ENCODE data around the gene BARX2. TPM values are rescaled to one million over a fixed set of nuclear protein-coding genes. Genes with fewer than 3 reads are reported as not detected.

The BARX2 gene
- total RNA-seq, 2 experiments from 2014 or later: 3.2 to 3.8 TPM

GRCh38 chr11:129374993-129375750 lies 476 bp upstream of the BARX2 start:
- CTCF ChIA-PET: interaction anchor here (0.6 to 4.1 kb wide), 12 partner anchors 10 to 374 kb away, joined by 3 to 33 read pairs (median 4); no protein-coding TSS in a partner anchor
- peak; percentile 48 for DNase-seq
- no peak overlapping the region for H3K27ac Mint-ChIP-seq

GRCh38 chr11:129376658-129377341 lies 1.2 kb downstream of the BARX2 start:
- no peak for DNase-seq
- H3K36me3 Mint-ChIP-seq (ENCODE audit: low read depth): no peaks in the 10 kb centered on the region

More at GRCh38 chr11:129374993-129375750, 476 bp upstream of the BARX2 start:
- H3K4me1 Mint-ChIP-seq (ENCODE audit: low read depth): peaks cover 24% of the 10 kb centered on the region
- H3K36me3 Mint-ChIP-seq (ENCODE audit: low read depth): no peaks in the 10 kb centered on the region
- H3K4me3 Mint-ChIP-seq: peak overlapping the region; percentile 65
- no peaks in the 10 kb centered on the region for H3K9me3 Mint-ChIP-seq
- intact Hi-C loops (cut with micrococcal nuclease): loop anchor here (1.0 kb wide), 1 partner anchor 11 kb away; no protein-coding TSS in a partner anchor
- peaks cover 72% of the 10 kb centered on the region for H3K27me3 Mint-ChIP-seq (ENCODE audit: low read depth)

GRCh38 chr11:129377739-129378138 lies 2.1 kb downstream of the BARX2 start:
- intact Hi-C loops (cut with micrococcal nuclease): loop anchor here (2.0 kb wide), 2 partner anchors 57 to 261 kb away; no protein-coding TSS in a partner anchor
- H3K27me3 Mint-ChIP-seq (ENCODE audit: low read depth): peaks cover 62% of the 10 kb centered on the region
- peaks cover 18% of the 10 kb centered on the region for H3K4me1 Mint-ChIP-seq (ENCODE audit: low read depth)
- H3K36me3 Mint-ChIP-seq (ENCODE audit: low read depth): no peaks in the 10 kb centered on the region
- CTCF ChIA-PET: no interaction called here
- no peak for DNase-seq
- H3K4me3 Mint-ChIP-seq: no peak overlapping the region
- no peaks in the 10 kb centered on the region for H3K9me3 Mint-ChIP-seq
- H3K27ac Mint-ChIP-seq: no peak overlapping the region

More at GRCh38 chr11:129376658-129377341, 1.2 kb downstream of the BARX2 start:
- Mint-ChIP-seq H3K27ac (no peak overlapping the region), H3K27me3 (ENCODE audit: low read depth) (peaks cover 70% of the 10 kb centered on the region), H3K9me3 (no peaks in the 10 kb centered on the region), H3K4me3 (peak overlapping the region; percentile 71), H3K4me1 (ENCODE audit: low read depth) (peaks cover 24% of the 10 kb centered on the region)
- intact Hi-C loops (cut with micrococcal nuclease): loop anchor here (1.0 to 2.0 kb wide), 4 partner anchors 58 to 375 kb away; no protein-coding TSS in a partner anchor
- CTCF ChIA-PET: interaction anchor here (1.2 to 4.1 kb wide), 10 partner anchors 8 to 373 kb away, joined by 3 to 33 read pairs (median 4); no protein-coding TSS in a partner anchor

- peaks cover 54% of the 10 kb centered on the region for H3K27me3 Mint-ChIP-seq (ENCODE audit: low read depth)
- no peaks in the 10 kb centered on the region for H3K9me3 Mint-ChIP-seq
- H3K4me1 Mint-ChIP-seq (ENCODE audit: low read depth): peaks cover 7% of the 10 kb centered on the region
- H3K27ac Mint-ChIP-seq: no peak overlapping the region
- H3K36me3 Mint-ChIP-seq (ENCODE audit: low read depth): no peaks in the 10 kb centered on the region
- no peak overlapping the region for H3K4me3 Mint-ChIP-seq
- intact Hi-C loops (cut with micrococcal nuclease): no loop called here
- DNase-seq: no peak
- CTCF ChIA-PET: interaction anchor here (0.8 kb wide), 1 partner anchor 16 kb away, joined by 3 read pairs; no protein-coding TSS in a partner anchor
These were observed 4.8 kb downstream of the BARX2 start for GRCh38 chr11:129380413-129380812.

- H3K27ac Mint-ChIP-seq: no peak overlapping the region
- H3K4me1 Mint-ChIP-seq (ENCODE audit: low read depth): no peaks in the 10 kb centered on the region
- no peaks in the 10 kb centered on the region for H3K36me3 Mint-ChIP-seq (ENCODE audit: low read depth)
- H3K4me3 Mint-ChIP-seq: no peak overlapping the region
- no peak for DNase-seq
- CTCF ChIA-PET: no interaction called here
- no peaks in the 10 kb centered on the region for H3K9me3 Mint-ChIP-seq
- intact Hi-C loops (cut with micrococcal nuclease): no loop called here
- H3K27me3 Mint-ChIP-seq (ENCODE audit: low read depth): peaks cover 49% of the 10 kb centered on the region
These were observed 6.9 kb downstream of the BARX2 start for GRCh38 chr11:129382583-129382982.

- no peaks in the 10 kb centered on the region for H3K9me3 Mint-ChIP-seq
- no peaks in the 10 kb centered on the region for H3K4me1 Mint-ChIP-seq (ENCODE audit: low read depth)
- H3K36me3 Mint-ChIP-seq (ENCODE audit: low read depth): no peaks in the 10 kb centered on the region
- H3K27ac Mint-ChIP-seq: no peak overlapping the region
- CTCF ChIA-PET: interaction anchor here (0.7 kb wide), 1 partner anchor 255 kb away, joined by 6 read pairs; no protein-coding TSS in a partner anchor
- intact Hi-C loops (cut with micrococcal nuclease): no loop called here
- no peak overlapping the region for H3K4me3 Mint-ChIP-seq
- DNase-seq: no peak
- peaks cover 44% of the 10 kb centered on the region for H3K27me3 Mint-ChIP-seq (ENCODE audit: low read depth)
These were observed 7.4 kb downstream of the BARX2 start for GRCh38 chr11:129383060-129383459.

- intact Hi-C loops (cut with micrococcal nuclease): no loop called here
- Mint-ChIP-seq H3K27ac (no peak overlapping the region), H3K4me3 (no peak overlapping the region), H3K36me3 (ENCODE audit: low read depth) (no peaks in the 10 kb centered on the region), H3K27me3 (ENCODE audit: low read depth) (peaks cover 49% of the 10 kb centered on the region), H3K9me3 (no peaks in the 10 kb centered on the region), H3K4me1 (ENCODE audit: low read depth) (no peaks in the 10 kb centered on the region)
- no peak for DNase-seq
- CTCF ChIA-PET: interaction anchor here (0.7 kb wide), 1 partner anchor 255 kb away, joined by 6 read pairs; no protein-coding TSS in a partner anchor
These were observed 7.9 kb downstream of the BARX2 start for GRCh38 chr11:129383502-129383901.

GRCh38 chr11:129384415-129384814 lies 8.8 kb downstream of the BARX2 start:
- Mint-ChIP-seq H3K4me3 (no peak overlapping the region), H3K27me3 (ENCODE audit: low read depth) (peaks cover 48% of the 10 kb centered on the region), H3K27ac (no peak overlapping the region), H3K4me1 (ENCODE audit: low read depth) (no peaks in the 10 kb centered on the region), H3K36me3 (ENCODE audit: low read depth) (no peaks in the 10 kb centered on the region), H3K9me3 (no peaks in the 10 kb centered on the region)
- CTCF ChIA-PET: interaction anchor here (1.0 kb wide), 1 partner anchor 8 kb away, joined by 4 read pairs; the partner anchor contains the start of gene BARX2
- DNase-seq: no peak
- intact Hi-C loops (cut with micrococcal nuclease): no loop called here

- Mint-ChIP-seq H3K9me3 (no peaks in the 10 kb centered on the region), H3K27ac (no peak overlapping the region), H3K4me3 (no peak overlapping the region), H3K36me3 (ENCODE audit: low read depth) (no peaks in the 10 kb centered on the region), H3K27me3 (ENCODE audit: low read depth) (peaks cover 51% of the 10 kb centered on the region), H3K4me1 (ENCODE audit: low read depth) (no peaks in the 10 kb centered on the region)
- no peak for DNase-seq
- intact Hi-C loops (cut with micrococcal nuclease): no loop called here
- CTCF ChIA-PET: interaction anchor here (1.4 kb wide), 1 partner anchor 10 kb away, joined by 3 read pairs; the partner anchor contains the start of gene BARX2
These were observed 10.2 kb downstream of the BARX2 start for GRCh38 chr11:129385801-129386200.

- no peak overlapping the region for H3K27ac Mint-ChIP-seq
- no peaks in the 10 kb centered on the region for H3K36me3 Mint-ChIP-seq (ENCODE audit: low read depth)
- no peaks in the 10 kb centered on the region for H3K9me3 Mint-ChIP-seq
- H3K4me3 Mint-ChIP-seq: no peak overlapping the region
- intact Hi-C loops (cut with micrococcal nuclease): no loop called here
- DNase-seq: no peak
- no peaks in the 10 kb centered on the region for H3K4me1 Mint-ChIP-seq (ENCODE audit: low read depth)
- H3K27me3 Mint-ChIP-seq (ENCODE audit: low read depth): peaks cover 47% of the 10 kb centered on the region
- CTCF ChIA-PET: interaction anchor here (1.4 kb wide), 1 partner anchor 11 kb away, joined by 3 read pairs; the partner anchor contains the start of gene BARX2
These were observed 11.2 kb downstream of the BARX2 start for GRCh38 chr11:129386795-129387397.

GRCh38 chr11:129387434-129387833 lies 11.8 kb downstream of the BARX2 start:
- peaks cover 49% of the 10 kb centered on the region for H3K27me3 Mint-ChIP-seq (ENCODE audit: low read depth)
- CTCF ChIA-PET: no interaction called here
- intact Hi-C loops (cut with micrococcal nuclease): no loop called here
- H3K4me3 Mint-ChIP-seq: no peak overlapping the region
- no peaks in the 10 kb centered on the region for H3K36me3 Mint-ChIP-seq (ENCODE audit: low read depth)
- H3K4me1 Mint-ChIP-seq (ENCODE audit: low read depth): no peaks in the 10 kb centered on the region
- no peak for DNase-seq
- no peaks in the 10 kb centered on the region for H3K9me3 Mint-ChIP-seq
- H3K27ac Mint-ChIP-seq: no peak overlapping the region

- Mint-ChIP-seq H3K27me3 (ENCODE audit: low read depth) (peaks cover 44% of the 10 kb centered on the region), H3K4me3 (no peak overlapping the region), H3K27ac (no peak overlapping the region), H3K36me3 (ENCODE audit: low read depth) (no peaks in the 10 kb centered on the region), H3K4me1 (ENCODE audit: low read depth) (no peaks in the 10 kb centered on the region), H3K9me3 (no peaks in the 10 kb centered on the region)
- DNase-seq: no peak
- intact Hi-C loops (cut with micrococcal nuclease): no loop called here
- CTCF ChIA-PET: interaction anchor here (0.6 to 1.2 kb wide), 2 partner anchors 204 to 361 kb away, joined by 3 read pairs; no protein-coding TSS in a partner anchor
These were observed 13.2 kb downstream of the BARX2 start for GRCh38 chr11:129388824-129389223.

All from activated naive CD4-positive, alpha-beta T cell treated with anti-CD3 and anti-CD28 coated beads for 36 hours (primary cell).